DND-41 (cell line): ENCODE measurements around the gene USP48.
"Not testable (repeated sequence)": the region's sequence is repeated elsewhere in the genome, so short reads cannot be mapped to it uniquely, and the experiment has no call there.

Experiments
- ATAC-seq: fragments of 200-7000 bp; cut with Tn5 transposase; 3 replicates; pipeline ENCODE4 v1.9.1; 2021; ENCODE audit warnings: low read depth; ENCODE audit not compliant: insufficient read depth
- DNase-seq: peaks from one replicate; pipeline ENCODE4 v3.0.0-alpha.2; 2020
- H2AFZ ChIP-seq: 2 replicates; pipeline ENCODE4 v1.6.0; 2012; ENCODE audit warnings: low read depth, low read length
- H3K27ac ChIP-seq: 2 replicates; pipeline ENCODE4 v1.5.1; 2012; ENCODE audit warnings: low read length, inconsistent platforms
- H3K27me3 ChIP-seq: fragments of 200-600 bp; sonication (generic); 2 replicates; pipeline ENCODE4 v1.6.0; 2012; ENCODE audit warnings: low read length, mild to moderate bottlenecking, inconsistent platforms; ENCODE audit not compliant: insufficient read depth, poor library complexity
- H3K36me3 ChIP-seq: 2 replicates; pipeline ENCODE4 v1.5.1; 2012; ENCODE audit warnings: low read length, inconsistent platforms; ENCODE audit not compliant: insufficient read depth
- H3K4me1 ChIP-seq: 2 replicates; pipeline ENCODE4 v1.5.1; 2012; ENCODE audit warnings: mild to moderate bottlenecking, low read length; ENCODE audit not compliant: insufficient read depth
- H3K4me2 ChIP-seq: 2 replicates; pipeline ENCODE4 v1.6.0; 2012; ENCODE audit warnings: mild to moderate bottlenecking, moderate library complexity, low read length, inconsistent platforms; ENCODE audit not compliant: insufficient read depth
- H3K4me3 ChIP-seq, 2 experiments: fragments of 200-600 bp in 1 of 2; shearing (Covaris generic) in 1 of 2; 2 replicates each; pipeline ENCODE4 v1.5.1; 2012 to 2016; ENCODE audit warnings: inconsistent platforms in 2 of 2, low read length in 2 of 2, mild to moderate bottlenecking in 2 of 2, low read depth in 1 of 2, moderate library complexity in 1 of 2
- H3K79me2 ChIP-seq: 2 replicates; pipeline ENCODE4 v1.6.0; 2012; ENCODE audit warnings: low read length, inconsistent platforms; ENCODE audit not compliant: insufficient read depth
- H3K9ac ChIP-seq: 2 replicates; pipeline ENCODE4 v1.6.0; 2012; ENCODE audit warnings: low read depth, mild to moderate bottlenecking, inconsistent platforms, low read length, moderate library complexity
- H3K9me3 ChIP-seq: 2 replicates; pipeline ENCODE4 v1.5.1; 2012; ENCODE audit warnings: low read length, moderate library complexity, mild to moderate bottlenecking, inconsistent platforms; ENCODE audit not compliant: insufficient read depth, severe bottlenecking
- H4K20me1 ChIP-seq: 2 replicates; pipeline ENCODE4 v1.6.0; 2012; ENCODE audit warnings: low read length; ENCODE audit not compliant: insufficient read depth
- EZH2 ChIP-seq: IDR thresholded peaks from 3 replicates; pipeline ENCODE4 v1.6.1; 2012; ENCODE audit warnings: borderline replicate concordance, low read depth, mild to moderate bottlenecking, moderate library complexity, low read length, inconsistent platforms; ENCODE audit not compliant: severe bottlenecking
- TF ChIP-seq, protein P1 (sequence below): IDR thresholded peaks from 2 replicates; pipeline ENCODE4 v1.5.1; 2012; ENCODE audit warnings: borderline replicate concordance, low read length, moderate library complexity, mild to moderate bottlenecking; ENCODE audit not compliant: poor library complexity, severe bottlenecking; ENCODE audit errors: extremely low read depth

Gene USP48

DNA sequence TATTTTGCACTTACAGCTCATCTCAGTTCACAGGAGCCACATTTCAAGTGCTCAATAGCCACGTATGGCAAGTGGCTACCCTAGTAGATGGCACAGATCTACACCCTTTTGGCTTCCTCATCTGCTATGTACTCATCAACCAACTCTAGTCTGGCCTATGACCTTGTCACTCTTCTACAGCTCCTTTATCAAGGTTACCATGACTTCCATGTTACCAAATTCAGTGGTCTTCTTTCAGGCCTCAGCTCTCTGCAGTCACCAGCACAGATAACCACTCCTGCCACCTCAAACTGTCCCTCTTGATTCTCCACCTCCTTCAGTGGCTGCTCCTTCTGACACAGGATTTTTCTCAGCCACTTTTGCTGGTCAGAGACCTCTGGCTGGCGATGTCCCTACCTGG lies 11.7 kb upstream of the USP48 start:
- H3K27me3 ChIP-seq = no peaks in the 10 kb centered on the region
- no peak overlapping the region for H3K4me3 ChIP-seq
- no peaks in the 10 kb centered on the region for H3K79me2 ChIP-seq
- no peaks in the 10 kb centered on the region for H3K4me1 ChIP-seq
- H3K36me3 ChIP-seq = no peaks in the 10 kb centered on the region
- no peak overlapping the region for H3K4me2 ChIP-seq
- ATAC-seq (no peak), DNase-seq (no peak)
- TF ChIP-seq EZH2 = no peak
- TF ChIP-seq, protein P1, sequence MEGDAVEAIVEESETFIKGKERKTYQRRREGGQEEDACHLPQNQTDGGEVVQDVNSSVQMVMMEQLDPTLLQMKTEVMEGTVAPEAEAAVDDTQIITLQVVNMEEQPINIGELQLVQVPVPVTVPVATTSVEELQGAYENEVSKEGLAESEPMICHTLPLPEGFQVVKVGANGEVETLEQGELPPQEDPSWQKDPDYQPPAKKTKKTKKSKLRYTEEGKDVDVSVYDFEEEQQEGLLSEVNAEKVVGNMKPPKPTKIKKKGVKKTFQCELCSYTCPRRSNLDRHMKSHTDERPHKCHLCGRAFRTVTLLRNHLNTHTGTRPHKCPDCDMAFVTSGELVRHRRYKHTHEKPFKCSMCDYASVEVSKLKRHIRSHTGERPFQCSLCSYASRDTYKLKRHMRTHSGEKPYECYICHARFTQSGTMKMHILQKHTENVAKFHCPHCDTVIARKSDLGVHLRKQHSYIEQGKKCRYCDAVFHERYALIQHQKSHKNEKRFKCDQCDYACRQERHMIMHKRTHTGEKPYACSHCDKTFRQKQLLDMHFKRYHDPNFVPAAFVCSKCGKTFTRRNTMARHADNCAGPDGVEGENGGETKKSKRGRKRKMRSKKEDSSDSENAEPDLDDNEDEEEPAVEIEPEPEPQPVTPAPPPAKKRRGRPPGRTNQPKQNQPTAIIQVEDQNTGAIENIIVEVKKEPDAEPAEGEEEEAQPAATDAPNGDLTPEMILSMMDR = no peak
- H4K20me1 ChIP-seq = no peaks in the 10 kb centered on the region
- H3K9me3 ChIP-seq = peaks cover 15% of the 10 kb centered on the region
- no peak overlapping the region for H2AFZ ChIP-seq
- H3K27ac ChIP-seq = no peak overlapping the region
- no peak overlapping the region for H3K9ac ChIP-seq

DNA sequence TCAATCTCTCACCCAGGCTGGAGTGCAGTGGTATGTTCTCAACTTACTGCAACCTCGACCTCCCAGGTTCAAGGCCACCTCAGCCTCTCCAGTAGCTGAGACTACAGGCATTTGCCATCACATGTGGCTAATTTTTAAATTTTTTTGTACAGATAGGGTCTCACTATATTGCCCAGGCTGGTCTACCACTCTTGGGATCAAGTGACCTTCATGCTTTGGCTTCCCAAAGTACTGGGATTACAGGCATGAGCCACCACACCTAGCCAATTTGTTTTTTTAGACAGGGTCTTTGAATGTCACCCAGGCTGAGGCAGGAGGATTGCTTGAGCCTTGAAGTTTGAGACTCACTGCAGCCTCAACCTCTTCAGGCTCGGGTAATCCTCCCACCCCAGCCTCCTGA lies 10.2 kb upstream of the USP48 start:
- no peak overlapping the region for H3K9ac ChIP-seq
- no peak overlapping the region for H3K4me2 ChIP-seq
- TF ChIP-seq EZH2 = no peak
- TF ChIP-seq, protein P1 = no peak
- H3K79me2 ChIP-seq = no peaks in the 10 kb centered on the region
- H3K27me3 ChIP-seq = no peaks in the 10 kb centered on the region
- H3K27ac ChIP-seq = no peak overlapping the region
- ATAC-seq (no peak), DNase-seq (no peak)
- H3K4me1 ChIP-seq = no peaks in the 10 kb centered on the region
- H3K9me3 ChIP-seq = peaks cover 15% of the 10 kb centered on the region
- H3K4me3 ChIP-seq = no peak overlapping the region
- H3K36me3 ChIP-seq = no peaks in the 10 kb centered on the region
- H4K20me1 ChIP-seq = no peaks in the 10 kb centered on the region
- H2AFZ ChIP-seq = no peak overlapping the region

DNA sequence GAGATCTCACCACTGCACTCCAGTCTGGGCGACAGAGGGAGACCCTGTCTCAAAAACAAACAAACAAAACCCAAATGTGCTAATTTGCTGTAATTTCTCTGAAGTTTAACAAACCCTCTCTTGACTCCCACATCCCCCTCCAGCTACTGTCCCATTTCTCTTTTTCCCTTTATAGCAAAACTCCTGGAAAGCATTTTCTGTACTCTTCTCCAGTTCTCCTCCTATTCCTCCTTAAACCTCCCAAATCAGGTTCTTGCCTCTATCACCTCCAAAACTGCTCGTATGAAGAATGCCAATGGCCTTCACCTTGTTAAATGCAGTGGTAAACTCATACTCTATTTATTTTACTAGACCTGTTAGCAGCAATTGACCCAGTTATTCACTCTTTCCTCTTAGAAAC lies 3.7 kb upstream of the USP48 start:
- ATAC-seq = no peak
- Histone ChIP-seq H3K79me2 (peaks cover 16% of the 10 kb centered on the region), H3K27ac (no peak overlapping the region), H4K20me1 (peaks cover 10% of the 10 kb centered on the region; the same call in 1 of the 2 replicates), H3K4me1 (peaks cover 13% of the 10 kb centered on the region), H3K4me3 (no peak overlapping the region), H3K27me3 (no peaks in the 10 kb centered on the region), H3K4me2 (no peak overlapping the region), H3K9ac (no peak overlapping the region), H2AFZ (no peak overlapping the region), H3K36me3 (peaks cover 5% of the 10 kb centered on the region; the same call in 1 of the 2 replicates), H3K9me3 (no peaks in the 10 kb centered on the region)
- DNase-seq = no peak
- no peak for TF ChIP-seq EZH2
- TF ChIP-seq, protein P1 = no peak

DNA sequence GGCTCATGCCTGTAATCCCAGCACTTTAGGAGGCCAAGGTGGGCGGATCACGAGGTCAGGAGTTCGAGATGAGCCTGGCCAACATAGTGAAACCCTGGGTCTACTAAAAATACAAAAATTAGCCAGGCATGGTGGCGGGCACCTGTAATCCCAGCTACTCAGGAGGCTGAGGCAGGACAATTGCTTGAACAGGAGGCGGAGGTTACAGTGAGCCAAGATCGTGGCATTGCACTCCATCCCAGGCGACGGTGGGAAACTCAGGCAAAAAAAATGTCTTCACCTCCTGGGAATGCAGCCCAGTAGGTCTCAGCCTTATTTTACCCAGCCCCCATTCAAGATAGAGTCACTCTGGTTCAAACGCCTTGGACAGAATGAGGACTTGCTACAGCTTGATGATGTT lies 2.8 kb upstream of the USP48 start:
- DNase-seq, H3K9me3 ChIP-seq, H3K36me3 ChIP-seq, H3K27me3 ChIP-seq, H3K9ac ChIP-seq, H3K27ac ChIP-seq, H3K4me3 ChIP-seq, H3K4me2 ChIP-seq, ATAC-seq, H2AFZ ChIP-seq: not testable (repeated sequence)
- Histone ChIP-seq H4K20me1 (peaks cover 15% of the 10 kb centered on the region; the same call in 1 of the 2 replicates), H3K4me1 (peaks cover 20% of the 10 kb centered on the region), H3K79me2 (peaks cover 24% of the 10 kb centered on the region)
